ENCODE data around the gene GHDC. TPM values are rescaled to one million over a fixed set of nuclear protein-coding genes. Genes with fewer than 3 reads are reported as not detected.
"Not testable (repeated sequence)": the region's sequence is repeated elsewhere in the genome, so short reads cannot be mapped to it uniquely, and the experiment has no call there.

The GHDC gene
- total RNA-seq, 1 donor from 2014 or later, result 6.9 TPM

- no peak for DNase-seq (ENCODE audit: low spot score in 2 of 2)
- FAIRE-seq, result no peak
Observed at GRCh38 chr17:42159796-42160530, 34.3 kb downstream of the GHDC start.

GRCh38 chr17:42155614-42156045 lies 38.7 kb downstream of the GHDC start:
- DNase-seq (ENCODE audit: low spot score in 2 of 2), result no peak
- FAIRE-seq, result no peak

DNA sequence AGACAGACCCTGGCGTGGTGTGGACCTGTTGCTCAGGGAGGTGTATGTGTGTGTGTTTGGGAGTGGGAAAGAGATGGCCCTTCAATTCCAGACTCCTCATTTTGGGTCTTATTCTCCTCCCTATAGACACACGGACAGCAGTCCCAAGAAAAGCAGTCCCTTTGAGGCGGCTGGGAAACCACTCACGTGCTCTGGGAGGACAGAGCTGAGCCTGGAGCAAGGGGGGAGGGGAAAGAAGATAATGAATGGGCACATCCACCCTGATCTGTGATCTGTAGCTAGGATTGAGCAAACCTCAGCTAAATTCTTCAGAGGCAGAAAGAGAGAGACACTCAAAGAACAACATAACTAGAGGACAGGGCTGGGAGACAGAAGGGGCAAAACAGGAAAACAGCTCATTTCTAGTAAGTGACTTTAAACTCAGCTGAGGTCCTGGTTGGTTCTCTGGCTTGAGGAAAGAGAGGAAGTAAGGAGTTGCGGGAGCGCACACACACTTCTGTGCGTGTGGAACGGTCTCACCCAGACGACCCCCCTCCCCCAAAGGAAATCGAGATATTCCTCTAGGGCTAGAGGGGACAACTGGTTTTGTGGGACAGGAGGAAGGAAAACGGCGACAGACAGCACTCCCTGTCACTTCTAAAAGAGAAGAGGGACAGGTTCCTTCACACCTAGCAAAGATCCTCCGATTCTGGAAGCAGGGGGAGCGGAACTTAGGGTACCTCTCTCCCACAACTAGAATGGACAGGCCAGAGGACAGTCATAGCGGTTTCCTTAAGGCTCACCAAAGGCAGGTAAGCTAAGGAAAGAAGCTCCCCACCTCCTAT lies 40.2 kb downstream of the GHDC start:
- DNase-seq (ENCODE audit: low spot score in 2 of 2), result no peak
- no peak for FAIRE-seq

DNA sequence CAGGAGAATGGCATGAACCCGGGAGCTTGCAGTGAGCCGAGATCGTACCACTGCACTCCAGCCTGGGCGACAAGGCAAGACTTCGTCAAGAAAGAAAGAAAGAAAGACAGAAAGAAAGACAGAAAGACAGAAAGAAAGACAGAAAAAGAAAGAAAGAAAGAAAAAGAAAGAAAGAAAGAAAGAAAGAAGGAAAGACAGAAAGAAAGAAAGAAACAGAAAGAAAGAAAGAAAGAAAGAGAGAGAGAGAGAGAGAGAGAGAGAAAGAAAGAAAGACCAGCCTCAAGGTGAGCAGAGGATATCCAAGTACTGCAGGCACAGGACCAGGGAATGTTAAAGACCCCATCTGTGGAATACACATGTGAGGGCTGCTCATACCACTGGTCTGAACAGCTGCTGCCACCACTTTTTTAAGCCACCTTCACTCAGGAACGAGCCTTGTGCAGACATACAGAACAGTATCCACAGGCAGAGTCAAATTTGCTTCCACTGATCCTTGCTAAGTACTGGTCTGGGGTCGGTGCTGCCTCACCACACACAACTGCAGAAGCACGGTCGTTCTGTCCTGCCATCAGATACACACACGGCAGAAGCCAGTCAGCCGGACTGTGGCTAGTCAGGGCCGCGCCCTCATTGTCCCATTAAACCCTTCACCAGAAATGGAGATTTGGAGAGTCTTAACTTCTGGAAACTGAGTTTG lies 47.2 kb downstream of the GHDC start:
- FAIRE-seq, result no peak
- DNase-seq (ENCODE audit: low spot score in 2 of 2), result no peak

DNA sequence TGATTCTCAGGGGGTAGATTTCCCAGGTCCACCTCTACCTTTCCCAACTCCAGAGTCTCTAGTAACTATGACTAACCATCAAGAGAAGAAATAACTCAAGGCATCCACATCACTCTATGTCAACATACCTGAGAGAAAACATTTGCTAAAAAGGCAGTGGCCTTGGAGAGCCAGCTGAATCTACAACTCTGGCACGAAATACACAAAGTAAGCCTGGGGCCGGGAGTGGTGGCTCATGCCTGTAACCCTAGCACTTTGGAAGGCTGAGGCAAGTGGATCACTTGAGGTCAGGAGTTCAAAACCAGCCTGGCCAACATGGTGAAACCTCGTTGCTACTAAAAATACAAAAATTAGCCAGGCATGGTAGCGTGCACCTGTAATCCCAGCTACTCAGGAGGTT lies 51.2 kb downstream of the GHDC start:
- DNase-seq (ENCODE audit: low spot score in 2 of 2); FAIRE-seq: not testable (repeated sequence)

- FAIRE-seq (no peak), DNase-seq (ENCODE audit: low spot score in 2 of 2) (no peak)
Observed at GRCh38 chr17:42142371-42142896, 51.9 kb downstream of the GHDC start.

GRCh38 chr17:42141382-42141781 lies 52.9 kb downstream of the GHDC start:
- FAIRE-seq, result no peak
- DNase-seq (ENCODE audit: low spot score in 2 of 2), result no peak

DNA sequence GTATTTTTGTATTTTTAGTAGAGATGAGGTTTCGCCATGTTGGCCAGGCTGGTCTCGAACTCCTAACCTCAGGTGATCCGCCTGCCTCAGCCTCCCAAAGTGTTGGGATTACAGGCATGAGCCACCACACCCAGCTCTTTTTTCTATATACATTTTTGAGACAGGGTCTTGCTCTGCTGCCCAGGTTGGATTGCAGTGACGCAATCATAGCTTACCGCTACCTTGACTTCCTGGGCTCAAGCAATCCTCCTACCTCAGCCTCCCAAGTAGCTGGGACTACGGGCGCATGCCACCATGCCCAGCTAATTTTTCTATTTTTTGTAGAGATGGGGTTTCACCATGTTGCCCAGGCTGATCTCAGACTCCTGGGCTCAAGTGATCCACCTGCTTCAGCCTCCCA lies 53.6 kb downstream of the GHDC start:
- DNase-seq (ENCODE audit: low spot score in 2 of 2); FAIRE-seq: not testable (repeated sequence)

Other genes starting within 250 kb of the GHDC start
- gene CNP, start 227.7 kb downstream of the GHDC start, total RNA-seq, result 50.5 TPM
- gene DNAJC7, start 177.1 kb downstream of the GHDC start, total RNA-seq, result 91.3 TPM
- gene NKIRAS2, start 174.4 kb downstream of the GHDC start, total RNA-seq, result 31.4 TPM
- 3.7 TPM for gene C17orf113, start 143.9 kb downstream of the GHDC start, total RNA-seq
- 0.41 TPM for gene ZNF385C, start 96.0 kb downstream of the GHDC start, total RNA-seq
- 0.82 TPM for gene DHX58, start 81.8 kb downstream of the GHDC start, total RNA-seq
- 10.2 TPM for gene KAT2A, start 73.1 kb downstream of the GHDC start, total RNA-seq
- gene HSPB9, start 71.7 kb downstream of the GHDC start, total RNA-seq, result under 0.01 TPM
- gene RAB5C, start 39.5 kb downstream of the GHDC start, total RNA-seq, result 39.1 TPM
- gene KCNH4, start 13.4 kb downstream of the GHDC start, total RNA-seq, result 0.41 TPM
- 0.41 TPM for gene HCRT, start 9.0 kb downstream of the GHDC start, total RNA-seq
- gene STAT5B, start 81.9 kb upstream of the GHDC start, total RNA-seq, result 17.5 TPM
- gene STAT5A, start 94.0 kb upstream of the GHDC start, total RNA-seq, result 1.6 TPM
- 26.5 TPM for gene STAT3, start 193.9 kb upstream of the GHDC start, total RNA-seq
- gene CAVIN1, start 228.8 kb upstream of the GHDC start, total RNA-seq, result 8.2 TPM